Testis (tissue), 2 donors: Measurements from ENCODE around the gene DTNB.

Source experiments
- POLR2A ChIP-seq: fragments of 450-650 bp; IDR thresholded peaks from one replicate; pipeline ENCODE4 v1.6.1; 2017; ENCODE audit warnings: antibody characterized with exemption, mild to moderate bottlenecking, moderate library complexity
- TF ChIP-seq, protein P1 (sequence below), 3 experiments: fragments of 450-650 bp in 2 of 3; fragments of 200-600 bp in 1 of 3; sonication (generic) in 1 of 3; IDR thresholded peaks; one replicate each; pipeline ENCODE4 v1.5.1; 2016 to 2019; ENCODE audit warnings: antibody characterized with exemption in 3 of 3, mild to moderate bottlenecking in 2 of 3, moderate library complexity in 1 of 3

- TF ChIP-seq, protein P1, sequence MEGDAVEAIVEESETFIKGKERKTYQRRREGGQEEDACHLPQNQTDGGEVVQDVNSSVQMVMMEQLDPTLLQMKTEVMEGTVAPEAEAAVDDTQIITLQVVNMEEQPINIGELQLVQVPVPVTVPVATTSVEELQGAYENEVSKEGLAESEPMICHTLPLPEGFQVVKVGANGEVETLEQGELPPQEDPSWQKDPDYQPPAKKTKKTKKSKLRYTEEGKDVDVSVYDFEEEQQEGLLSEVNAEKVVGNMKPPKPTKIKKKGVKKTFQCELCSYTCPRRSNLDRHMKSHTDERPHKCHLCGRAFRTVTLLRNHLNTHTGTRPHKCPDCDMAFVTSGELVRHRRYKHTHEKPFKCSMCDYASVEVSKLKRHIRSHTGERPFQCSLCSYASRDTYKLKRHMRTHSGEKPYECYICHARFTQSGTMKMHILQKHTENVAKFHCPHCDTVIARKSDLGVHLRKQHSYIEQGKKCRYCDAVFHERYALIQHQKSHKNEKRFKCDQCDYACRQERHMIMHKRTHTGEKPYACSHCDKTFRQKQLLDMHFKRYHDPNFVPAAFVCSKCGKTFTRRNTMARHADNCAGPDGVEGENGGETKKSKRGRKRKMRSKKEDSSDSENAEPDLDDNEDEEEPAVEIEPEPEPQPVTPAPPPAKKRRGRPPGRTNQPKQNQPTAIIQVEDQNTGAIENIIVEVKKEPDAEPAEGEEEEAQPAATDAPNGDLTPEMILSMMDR (IDR thresholded peaks at IDR 0.05) = no peak
- no peak for TF ChIP-seq POLR2A
These were observed 140.9 kb downstream of the DTNB start for GRCh38 chr2:25532521-25532920.
